GM21717 (cell line): Measurements from ENCODE around the gene ANKAR.
"Not testable (repeated sequence)": the region's sequence is repeated elsewhere in the genome, so short reads cannot be mapped to it uniquely, and the experiment has no call there.

Experiments used
- ATAC-seq: cut with Tn5 transposase; IDR thresholded peaks from one replicate; pipeline ENCODE4 v1.9.1; 2021; ENCODE audit warnings: mild to moderate bottlenecking, moderate library complexity; ENCODE audit not compliant: unreplicated experiment

Gene ANKAR

DNA sequence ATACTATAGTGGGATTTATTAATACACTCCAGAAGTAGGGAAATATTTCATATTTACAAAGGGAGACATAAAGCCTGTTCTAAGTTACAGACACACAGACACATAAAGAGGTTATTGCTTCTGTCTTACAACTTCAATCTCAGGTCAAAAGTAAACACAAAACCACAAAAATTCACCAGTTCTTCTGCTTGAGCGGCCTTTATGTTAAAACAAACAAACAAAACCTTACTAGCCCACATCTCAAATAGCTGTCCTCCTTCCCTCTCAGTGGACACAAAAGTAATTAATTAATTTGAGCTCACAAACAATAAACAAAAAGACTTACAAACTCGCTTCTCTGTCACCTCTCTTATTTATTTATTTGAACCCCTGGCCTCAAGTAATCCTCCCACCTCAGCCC lies 14.7 kb upstream of the ANKAR start:
- no peak for ATAC-seq

- no peak for ATAC-seq
Measured at GRCh38 chr2:189660803-189661147, 13.7 kb upstream of the ANKAR start.

- peak; percentile 93 for ATAC-seq
Measured at GRCh38 chr2:189661148-189661956, 13.1 kb upstream of the ANKAR start, which contains the start of gene ASNSD1. TSS of gene ASNSD1 (plus strand) at chr2:189661459. CDS start at chr2:189666133, 4,674 bp downstream.

- ATAC-seq, result no peak
Measured at GRCh38 chr2:189661957-189662321, 12.5 kb upstream of the ANKAR start.

- no peak for ATAC-seq
Measured at GRCh38 chr2:189662669-189663226, 11.7 kb upstream of the ANKAR start.

GRCh38 chr2:189663319-189663718 lies 11.2 kb upstream of the ANKAR start:
- ATAC-seq, result not testable (repeated sequence)

DNA sequence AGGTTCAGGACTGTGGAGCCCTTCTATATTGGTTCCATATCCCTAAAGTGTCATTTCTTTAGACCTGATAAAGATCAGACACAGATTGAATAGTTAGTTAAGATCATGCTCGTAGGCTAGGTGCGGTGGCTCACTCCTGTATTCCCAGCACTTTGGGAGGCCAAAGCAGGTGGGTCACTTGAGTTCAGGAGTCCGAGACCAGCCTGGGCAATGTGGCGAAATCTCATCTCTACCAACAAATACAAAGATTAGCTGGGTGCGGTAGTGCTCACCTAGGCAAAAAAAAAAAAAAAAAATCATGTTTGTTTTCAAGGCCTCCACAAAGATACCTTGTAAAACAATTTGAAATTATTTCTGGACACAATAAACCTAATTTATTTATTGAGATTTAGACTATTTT lies 4.6 kb upstream of the ANKAR start:
- ATAC-seq, result no peak

GRCh38 chr2:189673661-189674373 lies 653 bp upstream of the ANKAR start:
- ATAC-seq, result peak; percentile 31

DNA sequence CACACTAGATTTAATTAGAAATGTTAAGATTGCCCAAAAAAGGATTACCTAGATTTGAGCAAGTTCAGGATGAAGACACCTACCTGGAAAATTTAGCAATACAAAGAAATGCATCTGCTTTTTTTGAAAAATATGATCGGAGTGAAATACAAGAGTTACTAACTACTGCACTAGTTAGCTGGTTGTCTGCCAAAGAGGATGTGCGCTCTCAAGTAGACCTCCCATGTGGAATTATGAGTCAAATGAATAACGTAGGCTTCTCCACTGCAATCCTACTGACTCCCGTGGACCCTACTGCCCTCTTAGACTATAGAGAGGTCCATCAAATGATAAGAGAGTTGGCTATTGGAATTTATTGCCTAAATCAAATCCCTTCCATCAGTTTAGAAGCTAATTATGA lies 2.0 kb downstream of the ANKAR start:
- no peak for ATAC-seq

DNA sequence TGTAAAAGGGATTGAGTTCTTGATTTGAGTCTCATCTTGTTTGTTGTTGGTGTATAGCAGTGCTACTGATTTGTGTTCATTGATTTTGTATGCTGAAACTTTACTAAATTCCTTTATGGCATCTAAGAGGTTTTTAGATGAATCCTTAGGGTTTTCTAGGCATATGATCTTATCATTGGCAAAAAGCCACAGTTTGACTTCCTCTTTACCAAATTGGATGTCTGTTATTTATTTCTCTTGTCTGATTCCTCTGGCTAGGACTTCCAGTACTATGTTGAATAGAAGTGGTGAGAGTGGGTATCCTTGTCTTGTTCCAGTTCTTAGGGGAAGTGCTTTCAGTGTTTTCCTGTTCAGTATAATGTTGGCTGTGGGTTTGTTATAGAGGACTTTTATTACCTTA lies 4.8 kb downstream of the ANKAR start:
- no peak for ATAC-seq

GRCh38 chr2:189681203-189681602 lies 6.7 kb downstream of the ANKAR start:
- no peak for ATAC-seq

DNA sequence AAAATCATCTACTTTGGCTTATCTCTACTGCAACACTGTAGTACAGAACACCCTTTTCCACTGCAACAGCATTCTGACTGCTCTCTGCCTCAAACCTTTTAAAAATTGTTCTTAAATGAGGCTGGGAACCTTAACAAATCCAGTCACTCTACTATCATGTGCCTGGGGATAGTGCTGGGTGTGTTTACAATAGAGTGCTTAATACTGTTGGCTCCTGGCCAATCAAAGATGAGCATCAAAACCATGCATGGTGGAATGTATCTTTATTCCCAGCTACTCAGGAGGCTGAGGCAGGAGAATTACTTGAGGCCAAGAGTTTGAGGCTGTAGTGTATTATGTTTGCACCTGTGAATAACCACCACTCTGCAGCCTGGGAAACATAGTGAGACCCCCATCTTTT lies 7.4 kb downstream of the ANKAR start:
- no peak for ATAC-seq

DNA sequence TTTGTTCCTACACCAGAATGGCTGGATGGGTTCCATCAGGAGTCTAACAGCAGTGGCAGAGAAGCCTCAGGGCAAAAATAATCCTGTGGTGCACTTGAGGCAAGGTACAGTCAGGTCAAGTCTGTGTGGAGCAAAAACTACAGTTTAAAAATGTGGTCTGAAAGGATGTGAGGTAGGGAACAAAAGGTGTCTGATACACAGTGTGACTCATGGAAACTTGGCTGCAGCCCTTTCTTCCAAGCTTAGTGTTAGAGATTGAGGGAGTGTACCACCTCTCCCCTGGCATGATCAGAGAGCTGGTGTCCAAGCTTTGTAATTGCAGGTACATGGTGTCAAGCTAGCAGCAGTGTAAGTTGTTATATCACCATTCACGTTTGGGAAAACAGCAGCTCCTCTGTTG lies 8.9 kb downstream of the ANKAR start:
- no peak for ATAC-seq

GRCh38 chr2:189684811-189685210 lies 10.3 kb downstream of the ANKAR start:
- ATAC-seq, result no peak

DNA sequence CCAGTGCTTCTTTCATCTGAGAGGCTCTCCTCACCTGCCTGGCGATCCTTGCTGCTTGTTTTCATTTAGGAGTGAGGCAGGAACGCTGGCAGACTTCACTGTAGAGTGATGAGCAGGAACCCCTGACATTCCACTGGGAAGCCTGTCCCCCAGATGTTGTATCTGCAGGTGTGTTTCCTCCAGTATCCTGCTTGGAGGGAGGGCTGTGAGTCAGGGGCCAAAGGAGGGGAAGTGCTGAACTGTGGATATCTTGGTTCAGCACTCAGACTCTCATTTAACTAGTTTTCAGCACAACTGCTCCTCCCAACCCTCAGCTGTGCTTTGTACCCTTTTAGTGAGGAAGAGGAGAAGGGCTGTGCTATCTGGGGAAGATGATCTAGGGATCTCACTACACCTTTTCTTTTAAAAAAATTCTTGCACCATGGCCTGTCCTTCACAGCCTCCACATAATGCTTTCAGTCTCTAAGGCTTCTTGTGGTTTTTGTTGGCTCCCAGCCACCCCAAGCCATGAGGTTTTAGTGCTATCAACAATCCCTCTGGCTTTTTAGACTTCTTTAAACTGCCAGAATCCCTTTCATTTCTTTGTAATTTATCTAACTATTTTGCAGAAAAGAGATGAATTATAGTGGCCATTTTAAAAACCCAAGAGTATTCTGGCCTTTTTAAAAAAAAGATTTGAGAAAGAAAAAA lies 11.2 kb downstream of the ANKAR start:
- peak; percentile 69 for ATAC-seq

DNA sequence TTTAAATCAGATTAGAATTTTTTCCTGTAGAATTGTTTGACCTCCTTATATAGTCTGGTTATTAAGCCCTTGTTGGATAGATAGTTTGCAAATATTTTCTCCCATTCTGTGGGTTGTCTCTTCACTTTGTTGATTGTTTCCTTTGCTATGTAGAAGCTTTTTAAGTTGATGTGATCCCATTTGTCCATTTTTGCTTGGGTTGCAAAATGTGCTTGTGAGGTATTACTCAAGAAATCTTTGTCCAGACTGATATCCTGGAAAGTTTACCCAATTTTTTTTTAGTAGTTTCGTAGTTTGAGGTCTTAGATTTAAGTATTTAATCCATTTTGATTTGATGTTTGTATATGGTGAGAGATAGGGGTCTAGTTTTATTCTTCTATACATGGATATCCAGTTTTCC lies 13.3 kb downstream of the ANKAR start:
- ATAC-seq, result not testable (repeated sequence)

DNA sequence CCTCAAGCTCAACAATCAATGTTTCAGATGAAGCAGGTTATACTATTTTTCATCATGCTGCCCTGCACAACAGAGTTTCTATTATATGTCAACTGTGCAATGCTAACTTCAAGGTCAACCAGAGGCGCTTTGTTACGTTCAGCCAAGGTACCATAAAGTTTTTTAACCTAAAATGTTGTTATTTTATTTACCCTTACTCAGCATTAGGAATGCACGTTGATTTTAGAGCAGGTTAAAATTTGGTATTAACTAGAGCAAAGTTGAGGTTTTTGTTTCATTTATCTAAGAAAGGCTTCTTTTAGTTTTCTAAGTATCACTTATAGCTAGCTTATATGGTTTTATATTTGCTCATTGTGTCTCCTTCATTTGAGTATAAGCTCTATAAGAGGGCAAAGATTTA lies 21.8 kb downstream of the ANKAR start:
- ATAC-seq, result no peak

DNA sequence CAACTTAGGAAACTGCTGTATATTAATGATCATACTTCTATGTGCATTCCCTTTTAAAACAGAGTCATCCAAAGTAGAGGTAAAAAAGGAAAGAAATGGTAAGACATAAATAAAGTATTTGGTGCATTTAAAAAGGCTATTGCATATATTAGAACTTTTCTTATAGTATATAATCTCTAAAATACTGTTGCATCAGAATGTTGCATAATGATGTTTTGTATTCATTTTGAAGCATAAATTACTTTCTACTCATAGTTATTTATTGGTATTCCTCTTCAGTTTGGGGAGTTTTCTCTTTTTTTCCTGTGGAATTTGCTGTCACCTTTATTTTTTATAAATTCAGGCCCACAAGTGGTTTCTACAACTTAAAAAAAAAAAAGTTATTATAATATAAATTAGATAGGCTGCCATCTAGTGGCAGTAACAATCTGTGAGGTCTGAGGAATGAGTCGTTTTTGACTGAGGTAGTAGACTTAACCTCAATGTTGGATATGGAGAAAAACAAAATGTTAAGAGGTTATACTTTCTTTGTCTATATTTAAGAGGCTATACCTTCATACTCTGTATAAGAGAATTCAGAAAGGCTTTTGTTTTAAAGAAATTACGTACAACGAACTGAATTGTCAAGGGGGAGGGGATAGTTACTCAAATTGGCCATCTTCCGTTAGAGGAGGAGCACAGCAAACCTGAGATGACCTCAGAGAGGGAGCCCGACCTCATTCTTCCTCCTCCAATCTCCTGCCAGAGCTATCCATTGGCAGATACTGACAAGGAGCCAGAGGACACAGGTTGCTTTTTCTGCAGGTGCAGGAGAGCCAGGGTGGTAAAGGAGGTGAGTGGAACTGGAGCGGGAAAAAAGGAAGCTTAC lies 23.8 kb downstream of the ANKAR start:
- ATAC-seq, result no peak

DNA sequence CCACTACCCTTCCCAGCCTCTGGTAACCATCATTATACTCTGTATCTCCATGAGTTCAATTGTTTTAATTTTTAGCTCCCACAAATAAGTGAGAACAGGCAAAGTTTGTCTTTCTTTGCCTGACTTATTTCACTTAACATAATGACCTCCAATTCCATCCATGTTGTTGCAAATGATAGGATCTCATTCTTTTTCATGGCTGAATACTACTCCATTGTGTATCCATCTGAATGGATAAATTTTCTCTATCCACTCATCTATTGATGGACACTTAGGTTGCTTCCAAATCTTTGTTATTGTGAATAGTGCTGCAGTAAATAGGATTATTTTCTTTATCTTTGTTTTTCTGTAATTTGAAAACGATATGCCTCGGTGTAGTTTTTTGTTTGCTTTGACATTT lies 26.2 kb downstream of the ANKAR start:
- ATAC-seq, result no peak

DNA sequence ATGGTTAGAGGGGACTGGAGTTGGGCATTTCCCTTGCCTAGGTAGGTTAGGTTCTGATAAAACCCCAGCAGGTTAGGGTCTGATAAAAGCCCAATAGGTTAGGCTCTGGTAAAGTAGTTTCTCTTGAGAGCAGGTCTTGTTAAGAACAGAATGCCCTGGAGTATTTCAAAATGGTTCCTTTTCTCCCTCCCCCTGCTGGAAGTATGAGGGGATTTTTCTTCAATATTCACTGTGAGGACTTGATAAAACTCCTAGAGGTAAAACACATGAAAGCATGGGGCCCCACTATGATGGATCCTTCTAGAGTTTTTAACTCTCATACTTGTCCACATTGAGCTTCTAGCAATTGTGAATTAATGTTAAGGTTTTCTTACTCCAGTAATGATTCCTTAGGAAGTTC lies 27.6 kb downstream of the ANKAR start:
- ATAC-seq, result no peak
